HG02884 (cell line): ENCODE results near the gene CD4.

Source experiments
- ATAC-seq: cut with Tn5 transposase; IDR thresholded peaks from one replicate; pipeline ENCODE4 v1.9.1; 2021; ENCODE audit warnings: mild to moderate bottlenecking, moderate library complexity; ENCODE audit not compliant: unreplicated experiment

Gene CD4

GRCh38 chr12:6827437-6827911 is 38.1 kb downstream of the CD4 start:
- no peak for ATAC-seq

GRCh38 chr12:6827982-6828780 is 38.9 kb downstream of the CD4 start, which contains the start of gene P3H3:
TSS of gene P3H3 (plus strand) at chr12:6828407. CDS start at chr12:6828441, 34 bp downstream.
- no peak for ATAC-seq

- no peak for ATAC-seq
Observed at GRCh38 chr12:6828781-6829535, 39.6 kb downstream of the CD4 start.

GRCh38 chr12:6829536-6830220 is 40.4 kb downstream of the CD4 start:
- no peak for ATAC-seq

- ATAC-seq: no peak
Observed at GRCh38 chr12:6830286-6830890, 41.1 kb downstream of the CD4 start.

- no peak for ATAC-seq
Observed at GRCh38 chr12:6830999-6831398, 41.7 kb downstream of the CD4 start.

GRCh38 chr12:6831450-6831995 is 42.2 kb downstream of the CD4 start:
- ATAC-seq: no peak

GRCh38 chr12:6832125-6832524 is 42.8 kb downstream of the CD4 start:
- no peak for ATAC-seq

GRCh38 chr12:6833189-6833890 is 44.0 kb downstream of the CD4 start:
- ATAC-seq: no peak

- no peak for ATAC-seq
Observed at GRCh38 chr12:6834254-6834653, 44.9 kb downstream of the CD4 start.

- no peak for ATAC-seq
Observed at GRCh38 chr12:6834873-6835272, 45.5 kb downstream of the CD4 start.

GRCh38 chr12:6836851-6837250 is 47.5 kb downstream of the CD4 start:
- no peak for ATAC-seq

GRCh38 chr12:6837370-6838060 is 48.2 kb downstream of the CD4 start:
- no peak for ATAC-seq

- no peak for ATAC-seq
Observed at GRCh38 chr12:6838854-6839253, 49.5 kb downstream of the CD4 start.

GRCh38 chr12:6839482-6840201 is 50.3 kb downstream of the CD4 start:
- ATAC-seq: no peak

GRCh38 chr12:6840330-6840729 is 51.0 kb downstream of the CD4 start:
- no peak for ATAC-seq

- no peak for ATAC-seq
Observed at GRCh38 chr12:6840761-6841515, 51.6 kb downstream of the CD4 start, which contains the start of gene GNB3. TSS of gene GNB3 (plus strand) at chr12:6840925. CDS start at chr12:6841288, 363 bp downstream.

- no peak for ATAC-seq
Observed at GRCh38 chr12:6842075-6842474, 52.7 kb downstream of the CD4 start.
